Measurements from ENCODE around the gene CRAT.

Gene CRAT

GRCh38 chr9:129109952-129110739 lies 447 bp downstream of the CRAT start:
- DNase-seq (ENCODE audit: low spot score), result no peak

- peak; percentile 45 for DNase-seq (ENCODE audit: low spot score)
Observed at GRCh38 chr9:129109537-129109903, 1.1 kb downstream of the CRAT start.

GRCh38 chr9:129108805-129109536 lies 1.6 kb downstream of the CRAT start:
- DNase-seq (ENCODE audit: low spot score), result no peak

DNA sequence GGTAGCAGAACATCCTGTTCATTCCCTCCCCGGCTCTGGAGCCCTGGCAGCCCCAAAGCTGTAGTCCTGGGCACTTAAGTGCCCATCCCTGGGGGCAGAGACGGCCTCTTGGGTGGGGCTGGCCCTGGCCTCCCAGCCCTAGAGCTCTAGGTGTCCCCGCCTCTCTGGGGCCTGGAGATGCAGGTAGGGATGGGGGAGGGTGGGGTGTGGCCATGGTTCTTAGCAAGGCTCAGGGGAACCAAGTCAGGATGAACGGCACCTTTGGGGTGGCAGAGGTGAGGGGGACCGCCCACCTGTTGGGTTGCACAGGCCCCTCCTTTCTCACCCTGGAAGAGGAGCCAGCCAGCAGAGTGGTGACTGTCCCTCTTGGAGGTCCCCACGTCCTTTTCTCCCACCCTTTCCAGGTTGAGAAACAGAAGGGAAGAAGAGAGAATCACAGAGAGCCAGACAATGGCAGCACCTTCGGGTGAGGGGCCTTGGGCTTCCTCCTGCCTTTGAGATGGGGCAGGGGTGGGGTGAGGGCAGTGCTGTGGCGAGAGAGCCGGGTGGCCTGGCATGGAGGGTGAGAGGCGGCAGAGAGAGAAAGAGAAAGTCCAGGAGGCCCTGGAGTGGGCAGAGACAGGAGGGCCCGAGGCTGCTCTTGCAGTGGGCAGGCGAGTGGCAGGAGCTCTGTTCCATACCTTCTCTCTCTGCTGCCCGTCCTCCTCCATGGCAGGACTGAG lies 2.3 kb downstream of the CRAT start:
- DNase-seq (ENCODE audit: low spot score), result no peak

GRCh38 chr9:129107651-129108050 lies 2.9 kb downstream of the CRAT start:
- no peak for DNase-seq (ENCODE audit: low spot score)

DNA sequence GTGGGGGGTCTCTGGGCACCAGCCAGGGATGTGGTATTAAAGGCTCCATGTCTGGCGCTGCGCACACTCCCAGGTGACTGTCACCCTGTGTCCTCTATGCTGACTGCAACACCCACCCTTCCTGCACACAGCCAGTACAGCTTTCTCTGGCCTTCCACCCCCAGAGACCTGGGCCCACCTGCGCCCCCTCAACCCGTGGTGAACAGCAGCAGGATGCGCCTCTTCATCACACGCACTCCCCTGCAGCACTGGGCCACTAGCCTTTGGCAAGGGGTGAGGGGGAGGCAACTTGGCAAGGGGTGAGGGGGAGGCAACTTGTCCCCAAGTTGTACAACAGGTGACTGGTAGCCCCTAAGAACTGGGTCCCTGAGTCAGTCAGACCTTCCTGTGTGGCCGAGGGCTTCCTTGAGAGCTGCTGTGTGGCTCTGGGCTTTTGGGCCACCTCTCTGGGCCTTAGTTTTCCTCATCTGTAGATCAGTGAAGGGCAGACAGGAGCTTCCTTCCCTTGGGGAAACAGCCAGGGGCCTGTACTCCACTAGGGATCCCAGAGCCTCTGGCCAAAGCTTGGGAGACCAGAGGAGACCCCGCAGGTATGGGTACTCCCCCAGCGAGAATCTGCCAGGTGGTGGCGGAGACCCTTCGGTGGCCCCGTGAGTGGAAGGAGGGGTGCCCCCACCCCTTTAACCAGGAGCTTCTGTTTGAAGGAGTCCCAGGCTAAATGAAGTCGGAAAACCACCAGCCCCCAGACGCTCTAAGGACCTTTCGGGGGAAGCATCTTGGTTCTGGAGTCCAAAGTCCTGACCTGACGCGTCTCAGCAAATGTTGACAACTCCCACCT lies 4.5 kb downstream of the CRAT start:
- no peak for DNase-seq (ENCODE audit: low spot score)

DNA sequence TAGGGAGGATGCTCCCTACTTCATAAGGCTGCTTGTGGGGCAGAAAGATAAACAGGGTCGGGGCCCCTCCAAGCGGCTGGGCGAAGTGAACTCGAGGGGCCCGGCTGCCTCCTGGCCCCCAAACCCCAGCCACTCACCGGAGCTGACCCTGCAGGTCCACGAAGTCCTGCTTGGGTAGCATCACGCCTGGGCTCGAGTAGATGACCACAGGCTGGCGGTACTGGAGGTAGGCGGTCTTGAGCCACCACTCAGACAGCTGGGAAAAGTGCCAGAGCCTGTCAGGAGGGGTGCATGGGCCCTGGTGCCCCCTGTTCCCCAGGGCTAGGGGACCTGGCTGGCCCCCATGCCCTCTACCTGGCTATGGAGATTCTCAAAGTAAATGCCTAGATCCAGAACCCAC lies 6.5 kb downstream of the CRAT start:
- DNase-seq (ENCODE audit: low spot score), result no peak

DNA sequence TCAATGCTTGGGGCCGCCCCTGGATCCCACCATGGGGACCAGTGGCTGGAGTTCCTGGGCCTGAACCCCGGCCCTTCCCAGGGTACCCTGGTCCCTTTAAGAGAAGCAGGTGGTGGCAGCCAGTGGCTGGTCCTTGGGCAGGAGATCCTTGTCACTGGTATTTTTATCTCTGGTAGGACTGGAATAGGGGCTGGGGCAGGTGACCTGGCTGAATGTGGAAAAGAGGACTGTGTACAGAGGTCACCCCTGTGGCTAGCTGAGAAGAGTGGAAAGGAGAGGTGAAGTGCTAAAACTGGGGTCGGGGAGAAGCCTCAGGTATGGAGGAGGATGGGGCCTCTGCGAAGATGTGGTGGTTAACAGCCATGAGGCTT lies 7.0 kb downstream of the CRAT start:
- DNase-seq (ENCODE audit: low spot score), result no peak

- peak; percentile 66 for DNase-seq (ENCODE audit: low spot score)
Observed at GRCh38 chr9:129102791-129103594, 7.6 kb downstream of the CRAT start.

GRCh38 chr9:129102095-129102525 lies 8.5 kb downstream of the CRAT start:
- DNase-seq (ENCODE audit: low spot score), result no peak

- no peak for DNase-seq (ENCODE audit: low spot score)
Observed at GRCh38 chr9:129101279-129101678, 9.3 kb downstream of the CRAT start.

DNA sequence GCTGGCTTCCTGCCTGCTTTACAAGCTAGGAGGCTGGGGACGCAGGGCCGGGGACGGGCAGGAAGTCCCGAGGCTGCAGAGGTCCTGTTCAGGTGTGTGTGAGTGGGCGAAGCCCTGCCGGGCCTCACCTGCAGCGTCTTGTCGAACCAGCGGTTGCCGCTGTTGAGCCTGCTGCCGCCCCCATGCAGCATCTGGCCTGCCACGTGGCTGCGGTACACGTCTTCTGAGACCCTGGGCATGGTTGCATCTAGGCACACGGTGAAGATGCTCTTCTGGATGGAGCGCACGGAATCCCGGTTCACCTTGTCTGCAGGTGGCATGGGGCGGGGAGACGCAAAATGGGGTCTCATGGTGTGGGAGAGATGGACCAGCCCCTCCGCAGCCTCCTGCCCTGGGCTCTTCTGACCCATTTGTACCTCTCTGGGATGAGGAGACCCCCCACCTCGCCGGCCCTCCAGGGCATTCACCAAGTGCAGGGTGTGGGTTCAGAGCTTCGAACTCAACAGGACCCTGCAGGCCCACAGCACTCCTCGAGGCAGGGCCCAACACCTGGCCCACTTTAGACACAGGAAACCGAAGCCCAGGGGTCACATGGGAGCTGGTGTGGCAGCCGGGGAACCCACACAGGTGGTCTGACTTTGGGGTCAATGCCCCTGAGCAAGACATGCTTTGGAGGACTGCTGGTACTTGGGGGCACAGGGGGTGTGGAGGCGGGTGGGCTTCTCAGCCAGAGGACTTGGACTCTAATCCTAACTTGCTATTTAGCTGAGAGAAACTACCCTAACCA lies 10.0 kb downstream of the CRAT start:
- no peak for DNase-seq (ENCODE audit: low spot score)

- DNase-seq (ENCODE audit: low spot score), result no peak
Observed at GRCh38 chr9:129098328-129098727, 12.3 kb downstream of the CRAT start.

DNA sequence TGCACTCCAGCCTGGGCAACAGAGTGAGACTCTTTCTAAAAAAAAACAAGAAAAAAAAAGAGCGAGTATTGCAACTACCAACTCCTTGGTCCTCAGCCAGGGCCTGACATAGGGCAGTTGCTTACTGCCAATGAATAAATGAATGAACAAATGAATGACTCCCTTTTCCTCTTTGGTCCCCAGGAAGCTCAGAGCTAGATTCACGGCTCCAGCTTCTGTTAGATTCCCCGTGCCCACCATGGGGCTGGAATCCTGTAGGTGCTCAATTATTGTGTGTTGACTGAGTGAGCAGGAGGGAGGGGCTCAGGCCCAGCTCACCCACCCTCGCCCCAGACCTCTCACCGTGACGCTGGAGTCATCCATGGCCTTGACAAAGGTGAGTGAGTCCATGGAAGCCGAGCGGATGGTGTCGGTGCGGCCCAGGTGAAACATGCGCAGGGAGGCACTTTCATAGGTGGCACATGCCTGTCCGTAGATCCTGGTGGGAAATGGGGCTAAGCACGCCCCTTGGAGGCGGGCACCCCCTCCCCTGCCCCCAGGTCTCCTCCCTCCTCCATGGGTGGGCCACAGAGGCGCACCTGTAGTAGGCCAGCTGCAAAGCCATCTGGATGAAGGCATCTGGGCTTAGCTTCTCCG lies 12.8 kb downstream of the CRAT start:
- no peak for DNase-seq (ENCODE audit: low spot score)

GRCh38 chr9:129095908-129096307 lies 14.7 kb downstream of the CRAT start:
- no peak for DNase-seq (ENCODE audit: low spot score)

GRCh38 chr9:129095170-129095667 lies 15.4 kb downstream of the CRAT start:
- no peak for DNase-seq (ENCODE audit: low spot score)

- no peak for DNase-seq (ENCODE audit: low spot score)
Observed at GRCh38 chr9:129094387-129095169, 16.0 kb downstream of the CRAT start.

DNA sequence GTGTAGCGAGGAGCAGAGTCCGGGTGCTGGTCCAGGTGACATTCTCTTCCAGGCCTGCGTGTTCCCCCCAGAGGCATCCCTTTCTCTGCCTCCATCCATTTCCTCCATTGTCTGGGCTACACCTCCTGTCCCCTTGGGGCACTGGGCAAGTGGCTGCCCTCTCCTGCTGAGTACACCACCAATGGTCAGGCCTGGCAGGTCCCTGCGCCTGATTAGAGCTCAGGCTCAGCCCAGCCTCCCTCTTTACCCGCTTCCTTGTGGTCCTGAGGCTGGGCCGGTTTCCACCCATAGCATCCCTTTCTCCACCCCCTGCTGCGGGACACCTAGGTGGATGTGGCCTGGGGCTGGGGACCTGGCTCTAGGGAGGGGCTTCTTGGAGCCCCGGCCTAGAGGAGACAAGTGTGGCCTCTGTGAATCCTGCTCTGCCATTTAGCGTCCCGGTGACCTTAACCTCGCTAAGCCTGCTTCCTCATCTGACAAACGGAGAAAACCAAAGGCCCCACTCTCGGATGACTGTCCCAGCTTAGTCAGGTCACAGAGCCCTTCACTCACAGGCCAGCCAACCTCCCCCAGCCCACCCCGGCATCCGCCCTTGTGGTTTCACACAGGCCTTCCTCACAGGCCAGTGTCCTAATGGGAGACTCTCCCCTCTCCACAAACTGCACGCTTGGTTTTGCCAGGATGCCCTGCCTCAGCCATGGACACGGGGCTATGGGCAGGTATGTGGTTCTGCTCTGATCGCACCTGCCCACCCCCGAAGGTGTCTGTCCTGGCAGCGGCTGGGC lies 16.8 kb downstream of the CRAT start:
- DNase-seq (ENCODE audit: low spot score), result no peak
